Stimulated activated CD8-positive, alpha-beta memory T cell treated with anti-CD3 and anti-CD28 coated beads, Interleukin-4, amount 100 ng/mL, for 4 hours (primary cell): ENCODE data around the gene PALD1.
"Not testable (repeated sequence)": the region's sequence is repeated elsewhere in the genome, so short reads cannot be mapped to it uniquely, and the experiment has no call there.

ENCODE experiments used
- DNase-seq, 2 donors: peaks; one replicate each; pipeline ENCODE4 v3.0.0-alpha.2; 2020; ENCODE audit warnings: low read depth in 2 of 2, low spot score in 1 of 2

PALD1 gene

GRCh38 chr10:70568781-70569495 is 90.4 kb downstream of the PALD1 start:
- no peak for DNase-seq

DNA sequence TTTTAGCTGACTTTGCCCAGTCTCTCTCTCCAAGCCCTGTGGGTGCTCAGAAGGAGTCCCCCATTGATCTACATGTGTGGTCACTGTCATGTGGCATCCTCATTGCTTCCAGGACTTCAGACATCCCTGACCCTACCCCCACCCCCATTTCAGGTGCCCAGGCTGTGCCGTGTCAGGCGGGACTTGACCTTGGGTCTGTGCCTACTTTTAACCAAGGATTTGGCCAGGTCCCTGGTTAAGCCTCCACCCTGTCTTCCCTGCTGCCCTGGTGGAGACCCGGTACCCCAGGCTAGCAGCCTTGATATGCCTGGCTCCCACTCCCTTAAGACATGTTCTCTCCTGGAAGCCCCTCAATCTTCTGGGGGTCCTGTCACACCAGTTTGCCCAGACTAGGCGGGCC is 92.7 kb downstream of the PALD1 start:
- no peak for DNase-seq

- DNase-seq: no peak
Observed at GRCh38 chr10:70571636-70572439, 93.3 kb downstream of the PALD1 start.

GRCh38 chr10:70573599-70574506 is 95.3 kb downstream of the PALD1 start:
- DNase-seq: no peak

- DNase-seq: no peak
Observed at GRCh38 chr10:70575486-70575873, 96.9 kb downstream of the PALD1 start.

GRCh38 chr10:70575874-70576802 is 97.6 kb downstream of the PALD1 start:
- no peak for DNase-seq

DNA sequence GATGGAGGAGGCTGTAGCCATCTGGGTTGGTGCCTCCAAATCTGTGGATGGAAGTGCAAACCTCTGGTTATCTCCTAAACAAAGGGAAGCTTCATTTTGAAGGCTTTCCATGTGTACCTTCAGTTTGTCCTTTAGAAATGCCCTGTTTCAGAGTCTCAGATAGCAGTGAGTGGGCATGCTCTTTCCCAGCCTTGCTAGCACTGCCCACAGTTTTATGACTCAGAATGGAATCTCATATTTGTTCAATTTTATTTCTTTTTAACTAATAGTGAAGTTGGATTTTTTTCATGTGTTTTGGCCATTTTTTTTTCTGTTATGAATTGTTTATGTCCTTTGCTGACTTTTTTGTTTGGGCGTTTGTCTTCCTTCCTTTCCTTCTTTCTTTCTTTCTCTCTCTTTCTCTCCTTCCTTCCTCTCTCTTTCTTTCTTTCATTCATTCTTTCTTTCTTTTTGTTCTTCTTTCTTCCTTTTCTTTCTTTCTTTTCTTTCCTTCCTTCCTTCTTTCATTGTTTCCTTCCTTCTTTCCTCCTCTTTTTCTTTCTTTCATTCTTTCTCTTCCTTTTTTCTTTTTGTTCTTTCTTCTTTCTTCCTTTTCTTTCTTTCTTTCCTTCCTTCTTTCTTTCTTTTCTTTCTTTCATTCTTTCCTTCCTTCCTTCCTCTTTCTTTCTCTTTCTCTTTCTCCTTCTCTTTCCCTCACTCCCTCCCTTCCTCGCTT is 98.4 kb downstream of the PALD1 start:
- no peak for DNase-seq

DNA sequence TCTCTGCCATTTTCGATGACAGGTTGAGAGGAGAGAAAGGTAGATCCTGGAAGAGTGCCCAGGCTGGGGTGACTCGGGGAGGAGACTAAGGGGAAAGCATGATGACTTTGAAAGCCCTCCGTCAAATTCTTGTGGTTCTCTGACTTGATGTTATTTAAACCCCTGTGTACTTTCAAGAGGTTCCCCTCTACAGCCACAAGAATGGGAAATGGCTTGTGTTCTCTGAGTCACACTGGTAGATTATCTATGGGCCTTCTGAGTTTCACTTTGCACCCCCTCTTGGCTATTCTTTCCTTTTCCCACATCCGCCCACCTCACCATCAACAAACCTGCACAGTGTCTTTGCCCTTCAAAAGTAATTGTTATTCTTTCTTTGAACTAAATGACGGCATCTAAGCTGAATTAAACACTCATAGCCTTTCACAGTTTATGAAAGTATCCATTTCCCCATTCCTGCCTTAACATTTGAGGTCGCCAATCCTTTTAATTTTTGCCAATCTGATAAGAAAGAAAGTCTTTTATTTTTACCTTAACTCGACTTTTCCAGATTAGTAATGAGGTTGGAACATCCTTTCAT is 99.9 kb downstream of the PALD1 start:
- DNase-seq: peak; percentile 31 to 54

GRCh38 chr10:70579234-70580002 is 100.9 kb downstream of the PALD1 start:
- no peak for DNase-seq

DNA sequence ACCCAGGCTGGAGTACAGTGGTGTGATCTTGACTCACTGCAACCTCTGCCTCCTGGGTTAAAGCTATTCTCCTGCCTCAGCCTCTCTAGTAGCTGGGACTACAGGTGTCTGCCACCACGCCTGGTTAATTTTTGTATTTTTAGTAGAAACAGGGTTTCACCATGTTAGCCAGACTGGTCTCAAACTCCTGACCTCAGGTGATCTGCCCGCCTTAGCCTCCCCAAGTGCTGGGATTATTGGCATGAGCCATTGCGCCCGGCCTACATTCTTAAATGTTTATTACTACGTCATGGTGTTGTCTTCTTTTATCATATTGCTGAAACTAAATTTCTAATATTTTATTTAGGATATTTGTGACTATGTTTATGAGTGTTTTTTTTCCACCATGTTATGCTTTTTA is 102.6 kb downstream of the PALD1 start:
- not testable (repeated sequence) for DNase-seq

- DNase-seq: no peak
Observed at GRCh38 chr10:70582793-70583668, 104.5 kb downstream of the PALD1 start.

GRCh38 chr10:70583669-70584037 is 105.1 kb downstream of the PALD1 start:
- no peak for DNase-seq

GRCh38 chr10:70584366-70584765 is 105.8 kb downstream of the PALD1 start:
- DNase-seq: no peak

- no peak for DNase-seq
Observed at GRCh38 chr10:70584909-70585544, 106.5 kb downstream of the PALD1 start.

GRCh38 chr10:70585578-70586169 is 107.1 kb downstream of the PALD1 start:
- no peak for DNase-seq

DNA sequence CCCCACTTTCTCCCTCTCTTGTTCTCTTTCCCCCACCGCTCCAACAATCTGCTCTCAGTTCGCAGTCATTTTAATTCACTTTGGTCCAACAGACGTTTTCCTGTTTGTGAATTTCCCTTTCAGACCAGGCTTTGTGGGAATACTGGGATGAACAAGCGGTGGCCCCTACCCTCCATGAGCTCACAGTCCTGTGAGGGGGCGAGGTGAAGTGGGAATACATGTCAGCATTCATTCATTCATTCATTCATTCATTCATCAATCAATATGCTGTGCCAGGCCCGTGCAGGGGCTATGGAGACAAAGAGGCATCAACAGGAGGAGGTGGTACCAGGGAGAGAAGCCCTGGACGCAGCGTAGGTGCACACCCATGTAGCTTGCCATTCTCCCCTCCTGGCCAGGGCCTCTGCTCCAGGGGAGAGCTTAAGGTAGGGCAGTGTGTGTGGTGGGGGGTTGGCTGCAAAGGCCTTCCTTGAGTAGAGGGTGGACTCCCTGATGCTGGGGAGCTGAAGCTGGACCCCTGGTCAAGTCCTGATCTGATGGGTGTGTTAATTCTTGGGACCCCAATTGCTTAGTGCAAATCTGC is 107.9 kb downstream of the PALD1 start:
- no peak for DNase-seq
